HEK293T (cell line): ENCODE measurements around the gene UBE2S.
"Not testable (repeated sequence)": the region's sequence is repeated elsewhere in the genome, so short reads cannot be mapped to it uniquely, and the experiment has no call there.

ENCODE experiments used
- CTCF ChIA-PET: fragments of 350-600 bp; formaldehyde crosslinking; extraction: SDS; loops from one replicate; lab custom pipeline; 2021; ENCODE audit warnings: antibody characterized with exemption, inconsistent platforms; lab: Yijun Ruan, JAX
- POLR2A ChIA-PET: fragments of 350-600 bp; formaldehyde crosslinking; extraction: SDS; loops from one replicate; lab custom pipeline; 2020; ENCODE audit warnings: antibody characterized with exemption, inconsistent platforms; lab: Yijun Ruan, JAX
- DNase-seq: peaks from one replicate; pipeline ENCODE4 v3.0.0; 2012; ENCODE audit warnings: mixed read lengths; ENCODE audit errors: extremely low spot score
- ARNT ChIP-seq: fragments of 450-650 bp; IDR thresholded peaks from 2 replicates; pipeline ENCODE4 v1.6.1; 2017; ENCODE audit warnings: mild to moderate bottlenecking
- BHLHE40 ChIP-seq: fragments of 450-650 bp; IDR thresholded peaks from 2 replicates; pipeline ENCODE4 v1.6.1; 2016; ENCODE audit warnings: mild to moderate bottlenecking, moderate library complexity, borderline replicate concordance
- CTBP1 ChIP-seq: fragments of 450-650 bp; IDR thresholded peaks from 2 replicates; pipeline ENCODE4 v1.6.1; 2016; ENCODE audit warnings: borderline replicate concordance
- ELF4 ChIP-seq: fragments of 450-650 bp; IDR thresholded peaks from 2 replicates; pipeline ENCODE4 v1.6.1; 2017; ENCODE audit warnings: antibody characterized with exemption
- FOXA1 ChIP-seq: fragments of 450-650 bp; IDR thresholded peaks from 2 replicates; pipeline ENCODE4 v1.6.1; 2016; ENCODE audit warnings: mild to moderate bottlenecking
- FOXK2 ChIP-seq: fragments of 450-650 bp; IDR thresholded peaks from 2 replicates; pipeline ENCODE4 v1.6.1; 2016; ENCODE audit warnings: mild to moderate bottlenecking
- FOXM1 ChIP-seq: fragments of 450-650 bp; IDR thresholded peaks from 2 replicates; pipeline ENCODE4 v1.6.1; 2017; ENCODE audit warnings: mild to moderate bottlenecking, borderline replicate concordance
- HDGF ChIP-seq: fragments of 450-650 bp; IDR thresholded peaks from 2 replicates; pipeline ENCODE4 v1.6.1; 2017; ENCODE audit warnings: antibody characterized with exemption, borderline replicate concordance
- L3MBTL2 ChIP-seq: fragments of 450-650 bp; conservative IDR thresholded peaks from 2 replicates; pipeline ENCODE4 v1.6.1; 2016; ENCODE audit warnings: mild to moderate bottlenecking
- LEF1 ChIP-seq: fragments of 450-650 bp; IDR thresholded peaks from 2 replicates; pipeline ENCODE4 v1.6.1; 2017; ENCODE audit warnings: mild to moderate bottlenecking, borderline replicate concordance
- NFRKB ChIP-seq: fragments of 450-650 bp; IDR thresholded peaks from 2 replicates; pipeline ENCODE4 v1.6.1; 2016; ENCODE audit warnings: mild to moderate bottlenecking, moderate library complexity
- PKNOX1 ChIP-seq: fragments of 450-650 bp; IDR thresholded peaks from 2 replicates; pipeline ENCODE4 v1.6.1; 2016
- SP1 ChIP-seq: fragments of 450-650 bp; IDR thresholded peaks from 2 replicates; pipeline ENCODE4 v1.6.1; 2017
- SUZ12 ChIP-seq: fragments of 450-650 bp; IDR thresholded peaks from 2 replicates; pipeline ENCODE4 v1.6.1; 2016; ENCODE audit warnings: mild to moderate bottlenecking
- TARDBP ChIP-seq: fragments of 450-650 bp; IDR thresholded peaks from 2 replicates; pipeline ENCODE4 v1.6.1; 2016
- ZNF384 ChIP-seq: fragments of 450-650 bp; IDR thresholded peaks from 2 replicates; pipeline ENCODE4 v1.6.1; 2016

Gene UBE2S

GRCh38 chr19:55451965-55452748 lies 44.6 kb upstream of the UBE2S start:
- ChIA-PET CTCF (no interaction called here), POLR2A (interaction anchor here (0.9 kb wide), 1 partner anchor 10 kb away, joined by 3 read pairs; the partner anchor contains the start of gene ISOC2)
- no peak for DNase-seq
- peak; percentile 64 for TF ChIP-seq PKNOX1
- TF ChIP-seq L3MBTL2, result no peak
- TF ChIP-seq TARDBP, result no peak
- no peak for TF ChIP-seq FOXK2

GRCh38 chr19:55451163-55451964 lies 43.8 kb upstream of the UBE2S start:
- no peak for DNase-seq
- ChIA-PET CTCF (no interaction called here), POLR2A (interaction anchor here (0.9 kb wide), 1 partner anchor 11 kb away, joined by 3 read pairs; the partner anchor contains the start of gene ISOC2)
- no peak for TF ChIP-seq SP1
- no peak for TF ChIP-seq TARDBP
- no peak for TF ChIP-seq BHLHE40
- no peak for TF ChIP-seq LEF1
- TF ChIP-seq FOXM1, result no peak
- no peak for TF ChIP-seq FOXA1
- TF ChIP-seq FOXK2, result no peak
- no peak for TF ChIP-seq ZNF384
- TF ChIP-seq NFRKB, result no peak
- TF ChIP-seq L3MBTL2, result no peak
- no peak for TF ChIP-seq HDGF
- no peak for TF ChIP-seq ELF4
- TF ChIP-seq SUZ12, result no peak
- no peak for TF ChIP-seq CTBP1

GRCh38 chr19:55449469-55449868 lies 41.9 kb upstream of the UBE2S start:
- POLR2A ChIA-PET, result interaction anchor here (1.2 kb wide), 1 partner anchor 27 kb away, joined by 3 read pairs; the partner anchor contains the start of gene ZNF628
- CTCF ChIA-PET, result no interaction called here
- no peak for DNase-seq
- TF ChIP-seq L3MBTL2 (no peak), ELF4 (no peak), FOXM1 (no peak), HDGF (no peak), BHLHE40 (no peak), TARDBP (no peak), PKNOX1 (no peak), SUZ12 (no peak), SP1 (no peak), NFRKB (no peak), LEF1 (no peak), FOXA1 (no peak), FOXK2 (no peak), ARNT (no peak)

- POLR2A ChIA-PET, CTCF ChIA-PET, DNase-seq: not testable (repeated sequence)
Measured at GRCh38 chr19:55448175-55448490, 40.5 kb upstream of the UBE2S start.

GRCh38 chr19:55447421-55448174 lies 40.0 kb upstream of the UBE2S start:
- TF ChIP-seq FOXA1, result no peak
- no peak for TF ChIP-seq SP1
- no peak for TF ChIP-seq HDGF
- TF ChIP-seq ARNT, result no peak
- no peak for TF ChIP-seq TARDBP
- TF ChIP-seq NFRKB, result no peak
- no peak for TF ChIP-seq FOXK2
- no peak for TF ChIP-seq FOXM1
- no peak for TF ChIP-seq CTBP1
- ChIA-PET POLR2A (no interaction called here), CTCF (no interaction called here)
- no peak for DNase-seq

GRCh38 chr19:55446060-55446459 lies 38.5 kb upstream of the UBE2S start:
- CTCF ChIA-PET, result no interaction called here
- no peak for TF ChIP-seq FOXK2
- TF ChIP-seq SUZ12, result no peak
- TF ChIP-seq SP1, result no peak
- no peak for TF ChIP-seq ARNT
- no peak for TF ChIP-seq BHLHE40
- TF ChIP-seq LEF1, result no peak
- DNase-seq, result no peak
- POLR2A ChIA-PET, result no interaction called here

- no peak for DNase-seq
- TF ChIP-seq ARNT, result no peak
- TF ChIP-seq LEF1, result no peak
- no peak for TF ChIP-seq ELF4
- TF ChIP-seq BHLHE40, result no peak
- no peak for TF ChIP-seq HDGF
- TF ChIP-seq SP1, result no peak
- TF ChIP-seq FOXK2, result no peak
- TF ChIP-seq SUZ12, result no peak
- no peak for TF ChIP-seq TARDBP
- TF ChIP-seq CTBP1, result no peak
- no peak for TF ChIP-seq FOXM1
- TF ChIP-seq L3MBTL2, result no peak
- TF ChIP-seq ZNF384, result no peak
- CTCF ChIA-PET, result interaction anchor here (1.0 to 1.3 kb wide), 2 partner anchors 23 kb away, joined by 3 to 4 read pairs; no protein-coding TSS in a partner anchor
- POLR2A ChIA-PET, result no interaction called here
Measured at GRCh38 chr19:55444646-55445045, 37.1 kb upstream of the UBE2S start.
